ENCODE data around the gene CCNG1.

CCNG1 gene

GRCh38 chr5:163432544-163432943 is 4.9 kb upstream of the CCNG1 start:
- H3K4me3 ChIP-seq (ENCODE audit: low read depth, low read length): no peak overlapping the region
- DNase-seq (ENCODE audit: low read depth): no peak

GRCh38 chr5:163433271-163433670 is 4.1 kb upstream of the CCNG1 start:
- DNase-seq (ENCODE audit: low read depth): no peak
- H3K4me3 ChIP-seq (ENCODE audit: low read depth, low read length): no peak overlapping the region
- no peak for TF ChIP-seq CTCF (IDR thresholded peaks at IDR 0.05; ENCODE audit: control insufficient read depth, extremely low read depth, insufficient read depth)

More at GRCh38 chr5:163432544-163432943, 4.9 kb upstream of the CCNG1 start:
- no peak for TF ChIP-seq CTCF (IDR thresholded peaks at IDR 0.05; ENCODE audit: control insufficient read depth, extremely low read depth, insufficient read depth)

- no peak for TF ChIP-seq CTCF (IDR thresholded peaks at IDR 0.05; ENCODE audit: control insufficient read depth, extremely low read depth, insufficient read depth)
- no peak overlapping the region for H3K4me3 ChIP-seq (ENCODE audit: low read depth, low read length)
- no peak for DNase-seq (ENCODE audit: low read depth)
These were observed 3.0 kb upstream of the CCNG1 start for GRCh38 chr5:163434401-163434866.

GRCh38 chr5:163436515-163436914 is 880 bp upstream of the CCNG1 start:
- peak overlapping the region; percentile 68 for H3K4me3 ChIP-seq (ENCODE audit: low read depth, low read length)
- TF ChIP-seq CTCF (IDR thresholded peaks at IDR 0.05; ENCODE audit: control insufficient read depth, extremely low read depth, insufficient read depth): no peak
- DNase-seq (ENCODE audit: low read depth): no peak

- no peak for DNase-seq (ENCODE audit: low read depth)
- TF ChIP-seq CTCF (IDR thresholded peaks at IDR 0.05; ENCODE audit: control insufficient read depth, extremely low read depth, insufficient read depth): no peak
- peak overlapping the region; percentile 68 for H3K4me3 ChIP-seq (ENCODE audit: low read depth, low read length)
These were observed 435 bp upstream of the CCNG1 start for GRCh38 chr5:163437011-163437308.

GRCh38 chr5:163439092-163439425 is 1.7 kb downstream of the CCNG1 start:
- DNase-seq (ENCODE audit: low read depth): no peak
- TF ChIP-seq CTCF (IDR thresholded peaks at IDR 0.05; ENCODE audit: control insufficient read depth, extremely low read depth, insufficient read depth): no peak
- peak overlapping the region; percentile 68 for H3K4me3 ChIP-seq (ENCODE audit: low read depth, low read length)

- peak; percentile 61 for DNase-seq (ENCODE audit: low read depth)
- H3K4me3 ChIP-seq (ENCODE audit: low read depth, low read length): no peak overlapping the region
- no peak for TF ChIP-seq CTCF (IDR thresholded peaks at IDR 0.05; ENCODE audit: control insufficient read depth, extremely low read depth, insufficient read depth)
These were observed 3.6 kb downstream of the CCNG1 start for GRCh38 chr5:163440954-163441353.
